Putamen (tissue), 1 donor: Measurements from ENCODE around the gene ZNF831.

Source experiments
- DNase-seq: peaks from one replicate; pipeline ENCODE4 v3.0.0-alpha.2; 2016; ENCODE audit warnings: low spot score

Gene ZNF831

DNA sequence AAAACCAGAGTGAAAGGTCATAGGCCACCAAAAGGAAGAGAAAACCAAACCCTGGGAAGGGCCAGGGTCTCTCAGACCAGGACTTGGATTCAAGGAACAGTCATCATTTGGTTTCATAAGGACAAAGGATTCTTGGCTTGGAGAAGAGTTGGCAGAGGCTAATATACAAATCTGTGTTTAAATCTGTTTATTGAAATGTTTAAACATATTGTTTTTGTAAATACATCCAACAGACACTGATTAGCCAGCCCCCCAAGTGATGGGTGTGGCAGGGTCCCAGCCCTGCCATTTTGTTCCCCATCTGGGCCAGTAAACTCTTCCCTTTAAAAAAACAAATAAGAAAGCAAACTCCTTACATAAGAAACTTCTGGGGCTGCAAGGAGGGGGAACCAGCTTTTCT is 6.1 kb upstream of the ZNF831 start:
- no peak for DNase-seq

DNA sequence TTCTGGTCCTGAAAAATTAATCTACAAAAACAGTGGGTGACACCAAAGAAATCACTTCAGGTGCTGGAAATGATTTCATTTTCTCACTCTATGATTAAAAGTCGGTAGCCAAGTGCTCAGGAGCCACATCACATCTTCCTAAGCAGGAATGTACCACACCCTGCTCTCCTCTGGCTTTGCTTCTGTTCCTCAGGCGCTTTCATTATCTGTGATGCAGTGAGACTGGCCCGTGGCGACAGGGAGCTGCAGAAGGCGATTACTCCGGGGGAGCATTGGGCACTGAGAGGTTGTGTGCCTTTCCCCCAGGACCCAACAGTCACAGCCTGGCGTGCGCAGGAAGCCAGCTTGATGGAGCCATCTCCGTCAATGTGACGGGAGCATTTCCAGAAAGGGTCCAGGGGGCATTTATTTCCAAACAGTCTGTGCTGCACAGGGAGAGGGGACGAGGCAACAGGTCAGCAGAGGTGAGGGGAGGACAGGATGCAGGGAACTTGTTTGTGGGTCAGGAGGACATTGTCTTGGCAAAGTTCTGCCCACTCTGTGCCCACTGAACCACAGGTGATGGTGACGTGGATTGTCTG is 5.6 kb upstream of the ZNF831 start:
- DNase-seq, result no peak

DNA sequence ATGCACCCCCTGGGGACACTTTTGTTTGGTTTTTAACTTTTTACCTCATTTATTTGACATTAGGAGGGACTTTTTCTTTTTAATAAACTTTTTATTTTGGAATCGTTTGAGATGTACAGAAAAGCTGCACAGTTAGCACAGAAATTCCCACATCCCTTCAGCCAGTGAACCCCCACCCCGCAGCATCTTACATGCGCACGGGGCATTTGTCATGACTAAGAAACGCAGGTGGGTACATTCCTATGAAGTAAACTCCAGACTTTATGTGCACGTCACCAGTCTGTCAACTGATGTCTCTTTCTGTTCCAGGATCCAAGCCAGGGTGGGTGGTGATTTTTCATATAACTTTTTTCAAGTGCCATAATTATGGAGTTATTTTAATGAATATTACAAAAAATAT is 4.9 kb upstream of the ZNF831 start:
- DNase-seq, result no peak

DNA sequence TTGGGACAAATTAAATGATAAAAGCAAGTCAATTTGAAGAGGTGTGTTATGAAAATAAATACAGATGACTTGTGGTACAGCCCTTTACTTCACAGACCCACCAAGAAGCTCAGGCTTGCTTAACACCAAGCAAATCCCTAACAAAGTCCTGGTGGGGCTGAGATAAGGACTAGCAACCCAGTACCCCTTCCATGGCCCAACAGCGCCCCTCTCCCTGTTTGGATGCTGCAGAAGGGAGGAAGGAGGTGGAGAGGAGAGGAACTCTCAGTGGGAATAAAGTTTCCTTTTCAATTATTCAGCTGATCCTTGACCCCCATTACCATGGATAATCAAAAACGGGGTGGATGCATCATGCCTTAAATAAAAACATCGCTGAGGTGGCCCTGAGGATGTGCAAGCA is 4.5 kb upstream of the ZNF831 start:
- no peak for DNase-seq

DNA sequence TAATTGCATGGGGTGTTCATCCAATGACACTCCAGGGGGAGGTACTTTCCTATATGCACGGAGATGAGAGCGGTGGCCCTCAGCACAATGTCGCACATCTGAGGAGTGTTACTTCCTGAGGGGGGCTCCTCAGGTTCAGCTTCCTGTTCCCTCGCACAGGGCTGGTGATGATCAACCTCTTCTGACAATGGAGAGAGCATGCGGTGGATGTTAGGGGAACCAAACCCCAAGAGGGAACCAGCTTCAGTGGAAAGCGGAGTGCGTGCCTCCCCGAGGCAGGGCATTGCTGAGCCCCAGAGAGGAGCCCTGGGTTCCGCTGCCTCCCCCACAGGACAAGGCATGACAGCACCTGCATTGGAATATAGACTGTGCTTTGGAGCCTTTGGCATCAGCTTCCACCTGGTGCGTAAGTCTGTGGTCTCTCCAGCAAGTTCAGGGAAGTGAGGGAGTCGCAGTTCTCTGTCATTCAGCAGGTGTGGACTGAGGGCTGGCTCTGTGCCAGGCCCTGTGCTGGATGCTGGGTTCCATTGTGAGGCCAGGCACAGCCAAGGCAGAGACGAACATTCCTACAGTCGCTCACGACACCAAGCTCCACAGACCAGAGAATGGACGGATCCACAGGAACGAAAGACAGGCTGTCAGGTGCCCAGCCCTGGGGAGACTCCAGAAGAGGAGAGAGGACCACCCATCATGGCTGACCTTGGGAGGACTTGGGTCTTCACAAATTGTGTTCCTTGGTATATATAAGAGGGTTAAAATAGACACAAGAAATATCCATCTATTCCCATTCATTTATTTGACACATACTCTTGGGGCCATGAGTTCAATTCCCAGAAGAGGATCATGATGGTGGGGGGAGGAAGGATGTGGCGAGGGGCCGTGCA is 3.9 kb upstream of the ZNF831 start:
- DNase-seq, result no peak

DNA sequence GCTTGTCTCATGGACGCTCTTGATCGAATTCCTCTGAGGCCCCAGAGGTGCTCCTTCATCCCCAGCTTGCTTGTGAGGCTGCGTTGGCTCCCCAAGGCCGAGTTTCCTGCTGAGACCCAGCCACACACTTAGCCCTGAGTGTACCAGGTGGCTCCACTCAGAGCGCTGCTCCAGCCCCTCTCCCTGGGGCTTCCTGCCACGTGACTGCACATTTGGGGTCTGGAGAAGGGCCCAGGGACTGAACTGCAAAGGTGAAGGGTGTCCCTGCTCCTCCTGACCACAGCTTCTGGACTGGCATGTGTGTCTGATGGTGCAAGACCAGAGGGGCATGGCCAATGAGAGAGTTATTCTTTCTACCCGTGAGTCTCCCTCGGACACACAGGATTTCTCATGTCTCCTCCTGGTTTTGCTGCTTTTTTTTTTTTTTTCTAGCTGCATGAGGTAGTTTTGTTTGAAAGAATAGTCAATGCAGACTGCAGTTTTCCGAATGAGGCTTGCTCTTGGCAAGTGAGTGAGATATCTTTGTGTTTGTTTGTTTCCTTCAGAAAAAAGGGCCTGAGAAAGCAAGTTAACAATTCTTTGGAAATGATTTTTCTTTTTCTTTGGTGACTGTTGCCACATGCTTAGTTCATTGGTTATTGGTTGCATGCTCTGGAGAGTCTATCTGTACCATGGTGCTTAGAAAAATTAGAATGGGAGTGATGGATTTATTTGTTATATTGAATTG is 3.1 kb upstream of the ZNF831 start:
- no peak for DNase-seq

DNA sequence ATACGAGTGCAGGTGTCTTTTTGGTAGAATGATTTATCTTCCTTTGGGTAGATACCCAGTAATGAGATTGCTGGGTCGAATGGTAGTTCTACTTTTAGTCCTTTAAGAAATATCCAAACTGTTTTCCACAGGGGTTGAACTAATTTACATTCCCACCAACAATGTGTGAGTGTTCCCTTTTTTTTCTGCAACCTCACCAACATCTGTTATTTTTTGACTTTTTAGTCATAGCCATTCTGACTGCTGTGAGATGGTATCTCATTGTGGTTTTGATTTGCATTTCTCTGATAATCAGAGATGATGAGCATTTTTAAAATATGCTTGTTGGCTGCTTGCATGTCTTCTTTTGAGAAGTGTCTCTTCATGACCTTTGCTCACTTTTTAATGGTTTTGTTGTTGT is 1.9 kb upstream of the ZNF831 start:
- no peak for DNase-seq

DNA sequence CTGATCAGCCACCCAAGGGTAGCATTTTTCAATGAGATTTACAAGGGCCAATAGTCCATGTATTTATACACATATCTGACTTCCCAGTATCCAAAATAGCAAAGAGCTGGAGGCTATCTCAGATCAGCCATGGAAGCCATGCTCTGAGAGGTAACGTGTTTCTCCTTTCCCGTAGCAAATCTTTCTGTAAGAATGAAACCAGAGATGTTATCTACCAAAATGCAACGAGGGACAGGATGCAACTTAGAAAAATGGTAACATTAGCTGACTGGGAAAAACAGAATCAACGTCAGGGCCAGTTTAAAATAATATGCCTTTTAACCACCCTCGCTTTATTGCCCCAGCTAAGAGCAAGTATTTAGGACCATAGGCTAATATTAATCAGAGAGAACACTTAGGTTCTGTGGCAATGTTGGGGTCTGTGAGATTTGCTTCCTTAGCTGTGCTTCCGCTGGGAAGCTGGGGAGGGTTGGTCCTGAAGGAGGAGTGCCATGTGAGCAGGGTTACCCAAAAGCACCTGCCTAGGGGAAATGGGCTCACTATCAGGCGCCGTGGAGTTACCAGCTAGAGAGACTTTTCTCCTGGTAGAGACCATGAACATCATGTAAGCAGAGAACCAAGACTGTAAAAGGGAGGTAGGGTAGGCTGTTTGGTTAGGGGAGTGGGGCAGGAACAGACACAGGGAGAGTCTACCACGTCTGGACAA is 1.2 kb downstream of the ZNF831 start:
- DNase-seq, result no peak

DNA sequence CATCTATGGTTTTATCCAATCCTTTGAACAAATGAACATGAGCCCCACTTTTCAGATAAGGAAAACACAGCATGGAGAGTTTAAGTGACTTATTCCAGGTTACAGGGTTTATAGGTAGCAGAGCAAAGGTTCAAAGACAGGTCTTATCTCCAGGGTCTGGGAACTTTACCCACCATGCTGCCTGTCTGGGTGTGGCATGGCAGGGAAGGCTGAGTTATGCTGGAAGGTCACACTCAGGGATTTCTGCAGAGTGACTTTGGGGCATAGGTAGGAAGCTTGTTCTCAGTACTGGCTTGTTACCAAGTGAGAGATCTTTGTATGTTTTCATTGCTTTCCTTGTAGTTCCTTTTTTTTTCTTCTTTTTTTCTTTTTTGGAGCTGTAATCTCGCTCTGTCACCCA is 1.8 kb downstream of the ZNF831 start:
- no peak for DNase-seq

DNA sequence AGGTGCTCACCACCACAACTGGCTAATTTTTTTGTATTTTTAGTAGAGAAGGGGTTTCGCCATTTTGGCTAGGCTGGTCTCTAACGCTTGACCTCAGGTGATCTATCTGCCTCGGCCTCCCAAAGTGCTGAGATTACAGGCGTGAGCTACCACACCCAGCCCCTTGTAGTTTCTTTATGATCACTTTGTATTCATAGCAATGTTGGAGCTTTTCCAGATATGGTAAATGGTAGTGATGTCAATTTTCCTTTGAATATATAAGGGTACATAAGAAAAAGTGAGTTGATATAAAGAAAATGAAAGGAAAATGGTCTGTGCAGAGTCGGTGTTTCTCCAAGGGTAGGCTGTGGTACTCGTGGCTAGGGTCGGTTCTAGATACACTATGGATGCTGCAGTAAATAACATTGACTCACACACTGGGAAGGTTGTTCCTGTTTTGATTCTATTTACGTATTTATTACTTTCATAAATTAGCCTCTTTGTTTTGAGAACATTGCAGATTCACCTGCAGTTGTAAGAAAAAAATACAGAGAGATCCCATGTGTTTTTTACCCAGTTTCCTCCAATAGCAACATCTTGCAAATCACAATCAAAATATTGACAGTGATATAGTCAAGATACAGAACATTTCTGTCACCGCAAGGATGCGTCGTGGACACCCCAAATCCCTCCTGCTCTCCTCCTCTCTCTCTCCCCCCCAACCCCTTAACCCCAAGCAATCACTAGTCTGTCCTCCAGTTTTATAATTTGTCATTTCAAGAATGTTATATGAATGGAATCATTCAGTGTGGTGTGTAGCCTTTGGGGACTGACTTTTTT is 2.5 kb downstream of the ZNF831 start:
- DNase-seq, result no peak

DNA sequence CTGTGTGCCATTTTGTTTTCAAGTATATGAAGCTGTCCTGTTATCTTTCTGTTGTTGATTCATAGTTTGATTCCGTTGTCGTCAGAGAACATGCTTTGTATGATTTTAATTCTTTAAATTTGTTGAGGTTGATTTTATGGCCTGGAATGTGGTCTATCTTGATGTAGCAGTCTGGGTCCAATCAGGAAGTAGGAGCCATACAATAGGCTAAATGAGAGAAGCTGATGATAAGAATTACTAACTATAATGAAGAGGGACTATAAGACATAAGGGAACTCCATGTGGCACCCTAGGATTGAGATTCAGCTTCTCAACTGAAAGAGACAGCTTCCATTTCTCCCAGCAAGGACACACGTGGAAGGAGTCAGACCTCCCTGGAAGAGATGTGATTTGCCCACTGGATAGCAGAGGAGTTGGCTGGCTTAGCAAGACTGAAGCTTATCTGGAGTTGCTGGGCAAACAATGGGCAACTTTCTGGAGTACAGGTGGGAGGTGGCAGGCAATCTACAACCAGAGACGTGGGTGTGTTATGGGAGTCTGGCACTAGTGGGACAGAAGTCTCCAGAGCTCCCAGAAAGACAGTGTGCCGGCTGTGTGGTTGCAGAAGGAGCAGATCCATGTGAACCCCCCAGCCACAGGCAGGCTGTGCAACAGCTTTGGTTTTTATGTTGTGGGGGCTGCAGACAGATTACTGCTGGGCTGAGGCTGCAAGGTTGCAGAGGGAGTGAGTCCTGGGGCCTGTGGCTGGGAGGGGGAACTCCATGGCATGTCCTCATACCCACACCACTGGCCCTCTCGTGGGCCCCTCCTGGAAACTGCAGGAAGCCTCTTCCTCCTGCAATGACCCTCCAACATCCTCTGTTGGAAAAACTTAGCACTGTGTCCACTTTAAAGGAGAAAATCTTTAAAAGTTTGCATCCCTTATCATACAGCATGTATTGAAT is 7.1 kb downstream of the ZNF831 start:
- DNase-seq, result no peak

DNA sequence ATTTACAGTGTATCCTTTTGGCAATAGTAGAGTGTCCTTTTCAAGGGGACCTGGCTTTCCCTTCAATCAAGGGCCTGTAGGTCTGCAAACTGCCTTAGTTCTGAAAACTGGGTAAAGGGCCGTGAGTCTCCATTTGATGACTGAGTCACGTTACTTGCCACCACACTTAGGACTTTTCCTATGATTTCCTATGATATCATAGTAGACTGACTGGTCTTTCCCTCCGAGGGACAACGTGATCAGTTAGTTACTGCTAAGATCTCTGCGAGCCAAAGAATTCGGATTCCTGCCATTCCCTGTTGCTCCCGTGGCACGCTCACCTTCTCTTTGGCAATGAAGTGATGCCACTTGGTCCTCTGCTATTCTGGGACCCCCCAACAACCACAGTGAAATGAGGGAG is 8.4 kb downstream of the ZNF831 start:
- DNase-seq, result no peak

DNA sequence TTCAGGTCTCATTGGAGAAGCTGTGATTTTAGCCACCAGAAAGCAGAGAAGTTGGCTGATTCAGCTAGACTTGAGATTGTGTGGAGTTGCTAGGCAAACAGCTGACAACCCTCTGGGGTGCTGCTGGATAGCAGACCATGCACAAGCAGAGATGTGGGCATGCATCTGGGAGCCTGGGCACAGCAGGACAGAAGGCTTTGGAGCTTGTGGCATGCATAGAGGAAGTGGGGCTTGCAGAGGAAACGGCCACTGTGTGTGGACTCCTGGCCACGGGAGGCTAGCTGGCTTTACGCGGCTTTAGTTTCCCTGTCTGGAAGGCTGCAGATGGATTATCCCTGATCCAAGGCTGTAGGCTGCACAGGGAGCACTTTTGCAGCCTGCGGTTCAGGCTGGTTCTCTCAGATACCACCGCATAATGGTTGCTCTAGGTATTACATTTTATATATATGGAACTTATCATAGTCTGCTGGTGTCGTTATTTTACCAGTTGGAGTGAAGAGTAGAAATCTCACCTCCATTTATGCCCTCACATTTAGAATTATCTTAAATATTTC is 10.4 kb downstream of the ZNF831 start:
- DNase-seq, result no peak

DNA sequence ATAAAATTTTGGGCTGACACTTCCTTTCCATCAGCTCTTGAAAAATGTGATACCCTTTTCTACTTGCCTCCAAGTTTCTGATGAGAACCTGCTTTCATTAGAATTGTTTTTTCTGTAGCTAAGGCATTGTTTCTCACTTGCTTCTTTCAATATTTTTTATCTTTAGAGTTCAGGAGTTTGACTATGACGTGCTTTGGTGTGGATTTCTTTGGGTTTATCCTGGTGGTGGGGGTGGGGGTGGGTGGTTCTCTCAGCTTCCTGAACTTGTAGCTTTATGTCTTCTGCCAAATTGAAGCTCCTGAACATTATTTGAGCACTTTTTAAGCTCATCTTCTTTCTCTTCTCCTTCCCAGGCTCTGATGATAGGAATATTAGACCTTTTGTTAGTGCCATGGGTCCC is 11.4 kb downstream of the ZNF831 start:
- DNase-seq, result no peak

DNA sequence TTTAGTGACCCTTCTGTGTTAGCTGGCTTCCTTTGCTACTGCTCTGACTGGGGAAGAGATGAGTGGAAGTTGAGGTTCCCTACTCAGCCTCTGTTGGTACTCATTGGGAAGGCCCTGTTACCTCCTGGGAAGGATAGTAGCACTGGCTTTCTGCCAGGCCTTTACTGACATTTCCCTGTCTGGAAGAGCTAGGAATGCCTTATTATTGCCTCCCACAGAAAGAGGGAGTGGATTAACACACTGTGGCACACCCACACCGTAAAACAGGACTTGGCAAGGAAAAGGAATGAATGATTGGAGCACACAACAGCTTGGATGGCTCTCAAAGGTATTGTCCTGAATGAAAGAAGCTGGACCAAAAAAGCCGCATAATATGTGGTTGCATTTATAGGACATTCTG is 12.2 kb downstream of the ZNF831 start:
- peak; percentile 10 for DNase-seq

DNA sequence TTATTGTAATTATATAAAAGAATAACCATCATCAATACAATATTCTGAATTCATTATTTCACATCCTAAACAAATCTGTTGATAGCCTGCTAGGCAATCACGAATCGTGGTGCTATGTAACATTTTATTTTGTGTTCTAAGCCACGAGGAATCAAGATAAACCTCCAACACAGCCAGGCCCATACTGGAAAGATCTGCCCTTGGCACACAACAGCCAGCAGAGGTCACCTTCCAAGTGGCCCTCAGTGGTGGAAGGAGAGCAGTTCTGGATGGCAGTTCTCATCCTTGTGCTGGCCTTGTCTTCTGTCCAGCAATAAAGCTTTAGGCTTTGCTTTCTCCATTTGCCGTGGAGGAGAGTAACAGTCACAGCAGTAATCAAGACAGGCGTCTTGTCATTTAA is 13.2 kb downstream of the ZNF831 start:
- no peak for DNase-seq

DNA sequence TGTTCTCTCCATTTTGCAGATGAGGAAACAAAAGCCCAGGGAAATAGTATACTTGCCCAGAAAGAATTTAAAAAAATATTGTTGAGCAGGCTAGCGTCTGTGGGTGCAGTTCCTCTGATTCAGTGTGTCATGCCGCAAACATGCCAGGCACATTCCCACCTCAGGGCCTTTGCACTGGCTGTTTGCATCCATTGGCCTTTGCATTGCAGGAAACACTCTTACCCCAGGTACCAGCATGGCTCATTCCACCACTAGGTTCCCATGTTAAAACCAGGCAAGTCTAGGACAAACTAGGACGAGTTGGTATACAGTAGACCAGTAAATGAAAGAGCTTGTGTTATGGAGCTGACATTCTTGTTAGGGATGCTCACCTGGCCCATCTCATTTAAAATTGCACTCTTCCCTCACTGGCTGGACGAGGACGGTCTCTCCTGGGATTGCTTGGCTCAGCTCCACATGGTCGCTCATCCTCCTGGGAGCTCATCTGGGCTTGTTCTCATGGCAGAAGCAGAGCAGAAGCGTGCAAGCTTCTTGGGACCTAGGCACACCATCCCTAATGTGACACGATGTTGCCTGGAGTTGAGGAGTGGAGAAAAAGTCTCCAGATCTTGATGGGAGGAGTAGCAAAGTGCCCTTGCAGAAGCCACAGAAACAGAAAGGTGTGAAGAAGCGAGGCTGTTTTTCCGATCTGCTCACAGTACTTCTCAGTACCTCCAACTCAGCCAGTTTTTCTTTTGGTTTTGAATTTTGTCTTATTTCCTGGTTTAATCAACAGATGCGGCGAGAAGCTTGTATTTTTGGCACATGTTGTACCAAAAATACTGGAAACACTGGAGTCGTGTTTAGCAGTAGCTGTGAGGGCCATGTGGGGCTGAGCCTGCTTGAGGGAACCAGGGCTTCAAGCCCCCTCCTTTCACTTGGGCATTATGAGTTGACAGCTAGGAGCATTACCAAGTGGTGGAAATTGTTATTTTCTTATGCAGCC is 13.9 kb downstream of the ZNF831 start:
- DNase-seq, result no peak

DNA sequence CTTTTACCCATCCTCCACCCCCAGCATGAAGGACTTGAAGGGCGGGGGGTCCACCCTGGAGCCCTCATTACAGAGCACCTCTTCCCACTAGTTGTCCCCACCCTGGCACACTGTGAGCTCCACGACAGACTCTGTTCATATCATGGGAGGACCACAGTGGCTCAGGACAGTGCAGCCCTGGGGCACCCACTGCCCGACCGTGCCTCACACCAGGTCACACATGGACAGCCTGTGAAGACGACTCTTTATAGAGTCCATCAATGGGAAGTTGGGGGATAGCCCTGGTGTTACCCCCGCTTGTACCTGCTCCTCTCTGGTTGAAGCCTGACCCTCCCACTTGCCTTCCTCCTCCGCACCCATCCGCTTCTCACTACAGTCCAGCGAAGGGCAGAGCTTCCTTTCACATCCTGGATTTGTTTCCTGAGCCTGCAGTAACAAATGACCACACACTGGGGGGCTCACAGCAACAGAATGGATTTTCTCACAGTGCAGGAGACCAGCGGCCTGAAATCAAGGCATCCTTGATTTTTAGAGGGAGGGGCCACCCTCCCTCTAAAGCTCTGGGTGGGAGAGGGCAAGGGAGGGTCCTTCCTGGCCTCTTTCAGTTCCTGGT is 15.5 kb downstream of the ZNF831 start:
- DNase-seq, result no peak

DNA sequence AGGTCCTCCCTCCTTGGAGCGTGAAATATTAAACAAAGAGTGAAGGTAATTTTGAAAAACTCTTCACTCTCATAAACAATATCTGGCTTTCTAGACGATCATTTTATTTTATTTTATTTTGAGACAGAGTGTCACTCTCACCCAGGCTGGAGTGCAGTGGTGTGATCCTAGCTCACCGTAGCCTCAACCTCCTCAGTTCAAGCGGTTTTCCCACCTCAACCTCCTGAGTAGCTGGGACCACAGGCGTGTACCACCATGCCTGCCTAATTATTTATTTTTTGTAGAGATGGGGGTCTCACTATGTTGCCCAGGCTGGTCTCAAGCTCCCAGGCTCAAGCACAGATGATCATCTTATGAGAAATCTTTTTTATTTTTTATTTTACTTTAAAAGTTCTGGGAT is 16.4 kb downstream of the ZNF831 start:
- no peak for DNase-seq
